ENCODE results near the gene GSTCD. TPM values are rescaled to one million over a fixed set of nuclear protein-coding genes. Genes with fewer than 3 reads are reported as not detected.
"Not testable (repeated sequence)": the region's sequence is repeated elsewhere in the genome, so short reads cannot be mapped to it uniquely, and the experiment has no call there.

The GSTCD gene
- total RNA-seq, 2 experiments from 2014 or later = 16.2 to 17.5 TPM

- Mint-ChIP-seq H3K4me1 (ENCODE audit: low read depth) (peaks cover 3% of the 10 kb centered on the region), H3K27me3 (no peaks in the 10 kb centered on the region), H3K36me3 (ENCODE audit: low read depth) (no peaks in the 10 kb centered on the region), H3K4me3 (no peak overlapping the region), H3K27ac (no peak overlapping the region), H3K9me3 (no peaks in the 10 kb centered on the region)
- ATAC-seq = no peak
- DNase-seq = no peak
- intact Hi-C loops (cut with micrococcal nuclease) = no loop called here
- TF ChIP-seq, protein P1, sequence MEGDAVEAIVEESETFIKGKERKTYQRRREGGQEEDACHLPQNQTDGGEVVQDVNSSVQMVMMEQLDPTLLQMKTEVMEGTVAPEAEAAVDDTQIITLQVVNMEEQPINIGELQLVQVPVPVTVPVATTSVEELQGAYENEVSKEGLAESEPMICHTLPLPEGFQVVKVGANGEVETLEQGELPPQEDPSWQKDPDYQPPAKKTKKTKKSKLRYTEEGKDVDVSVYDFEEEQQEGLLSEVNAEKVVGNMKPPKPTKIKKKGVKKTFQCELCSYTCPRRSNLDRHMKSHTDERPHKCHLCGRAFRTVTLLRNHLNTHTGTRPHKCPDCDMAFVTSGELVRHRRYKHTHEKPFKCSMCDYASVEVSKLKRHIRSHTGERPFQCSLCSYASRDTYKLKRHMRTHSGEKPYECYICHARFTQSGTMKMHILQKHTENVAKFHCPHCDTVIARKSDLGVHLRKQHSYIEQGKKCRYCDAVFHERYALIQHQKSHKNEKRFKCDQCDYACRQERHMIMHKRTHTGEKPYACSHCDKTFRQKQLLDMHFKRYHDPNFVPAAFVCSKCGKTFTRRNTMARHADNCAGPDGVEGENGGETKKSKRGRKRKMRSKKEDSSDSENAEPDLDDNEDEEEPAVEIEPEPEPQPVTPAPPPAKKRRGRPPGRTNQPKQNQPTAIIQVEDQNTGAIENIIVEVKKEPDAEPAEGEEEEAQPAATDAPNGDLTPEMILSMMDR (IDR thresholded peaks at IDR 0.05) = no peak
- POLR2A ChIA-PET = no interaction called here
- CTCF ChIA-PET = interaction anchor here (1.3 to 1.7 kb wide), 3 partner anchors 10 to 193 kb away, joined by 3 to 10 read pairs (median 4); no protein-coding TSS in a partner anchor
Measured at GRCh38 chr4:105714071-105714521, 5.5 kb downstream of the GSTCD start.

GRCh38 chr4:105714932-105715331 is 6.3 kb downstream of the GSTCD start:
- POLR2A ChIA-PET = no interaction called here
- H3K4me3 Mint-ChIP-seq = no peak overlapping the region
- CTCF ChIA-PET = interaction anchor here (0.7 to 1.7 kb wide), 6 partner anchors 10 to 489 kb away, joined by 3 to 12 read pairs (median 4); partner anchors contain the start of gene PPA2

GRCh38 chr4:105715692-105716278 is 7.2 kb downstream of the GSTCD start:
- H3K9me3 Mint-ChIP-seq = no peaks in the 10 kb centered on the region
- TF ChIP-seq, protein P1 (IDR thresholded peaks at IDR 0.05) = peak; percentile 58
- DNase-seq = no peak
- CTCF ChIA-PET = interaction anchor here (0.7 to 1.7 kb wide), 6 partner anchors 11 to 488 kb away, joined by 3 to 12 read pairs (median 4); partner anchors contain the start of gene PPA2
- no peaks in the 10 kb centered on the region for H3K4me1 Mint-ChIP-seq (ENCODE audit: low read depth)
- H3K4me3 Mint-ChIP-seq = no peak overlapping the region
- intact Hi-C loops (cut with micrococcal nuclease) = no loop called here
- H3K27ac Mint-ChIP-seq = no peak overlapping the region
- POLR2A ChIA-PET = no interaction called here
- peaks cover 4% of the 10 kb centered on the region for H3K36me3 Mint-ChIP-seq (ENCODE audit: low read depth)
- ATAC-seq = no peak
- no peaks in the 10 kb centered on the region for H3K27me3 Mint-ChIP-seq

More at GRCh38 chr4:105714932-105715331, 6.3 kb downstream of the GSTCD start:
- intact Hi-C loops (cut with micrococcal nuclease) = no loop called here
- Mint-ChIP-seq H3K27me3 (no peaks in the 10 kb centered on the region), H3K36me3 (ENCODE audit: low read depth) (peaks cover under 1% of the 10 kb centered on the region), H3K27ac (no peak overlapping the region), H3K4me1 (ENCODE audit: low read depth) (no peaks in the 10 kb centered on the region), H3K9me3 (no peaks in the 10 kb centered on the region)
- DNase-seq = no peak
- TF ChIP-seq, protein P1 (IDR thresholded peaks at IDR 0.05) = no peak
- no peak for ATAC-seq

- no peak for ATAC-seq
- TF ChIP-seq, protein P1 (IDR thresholded peaks at IDR 0.05) = no peak
- Mint-ChIP-seq H3K4me3 (no peak overlapping the region), H3K36me3 (ENCODE audit: low read depth) (peaks cover 5% of the 10 kb centered on the region), H3K4me1 (ENCODE audit: low read depth) (no peaks in the 10 kb centered on the region), H3K27me3 (no peaks in the 10 kb centered on the region), H3K27ac (no peak overlapping the region), H3K9me3 (no peaks in the 10 kb centered on the region)
- ChIA-PET CTCF (interaction anchor here (1.2 kb wide), 1 partner anchor 245 kb away, joined by 3 read pairs; the partner anchor contains the start of gene PPA2), POLR2A (no interaction called here)
- DNase-seq = no peak
- intact Hi-C loops (cut with micrococcal nuclease) = no loop called here
Measured at GRCh38 chr4:105719204-105719603, 10.6 kb downstream of the GSTCD start.

GRCh38 chr4:105725623-105726022 is 17.0 kb downstream of the GSTCD start:
- TF ChIP-seq, protein P1 (IDR thresholded peaks at IDR 0.05) = no peak
- no peaks in the 10 kb centered on the region for H3K9me3 Mint-ChIP-seq
- intact Hi-C loops (cut with micrococcal nuclease) = no loop called here

DNA sequence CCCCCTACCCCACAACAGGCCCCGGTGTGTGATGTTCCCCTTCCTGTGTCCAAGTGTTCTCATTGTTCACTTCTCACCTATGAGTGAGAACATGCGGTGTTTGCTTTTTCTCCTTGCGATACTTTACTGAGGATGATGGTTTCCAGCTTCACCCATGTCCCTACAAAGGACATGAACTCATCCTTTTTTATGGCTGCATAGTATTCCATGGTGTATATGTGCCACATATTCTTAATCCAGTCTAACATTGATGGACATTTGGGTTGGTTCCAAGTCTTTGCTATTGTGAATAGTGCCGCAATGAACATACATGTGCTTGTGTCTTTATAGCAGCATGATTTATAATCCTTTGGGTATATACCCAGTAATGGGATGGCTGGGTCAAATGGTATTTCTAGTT is 21.3 kb downstream of the GSTCD start:
- H3K4me1 Mint-ChIP-seq (ENCODE audit: low read depth); H3K27ac Mint-ChIP-seq; intact Hi-C loops (cut with micrococcal nuclease); CTCF ChIA-PET; H3K27me3 Mint-ChIP-seq; ATAC-seq; H3K4me3 Mint-ChIP-seq; POLR2A ChIA-PET; DNase-seq: not testable (repeated sequence)
- Mint-ChIP-seq H3K9me3 (peaks cover 12% of the 10 kb centered on the region), H3K36me3 (ENCODE audit: low read depth) (peaks cover 54% of the 10 kb centered on the region)

More at GRCh38 chr4:105725623-105726022, 17.0 kb downstream of the GSTCD start:
- ChIA-PET CTCF (no interaction called here), POLR2A (no interaction called here)
- ATAC-seq = no peak
- no peak overlapping the region for H3K4me3 Mint-ChIP-seq
- no peak overlapping the region for H3K27ac Mint-ChIP-seq
- no peaks in the 10 kb centered on the region for H3K4me1 Mint-ChIP-seq (ENCODE audit: low read depth)
- no peak for DNase-seq
- H3K36me3 Mint-ChIP-seq (ENCODE audit: low read depth) = peaks cover 22% of the 10 kb centered on the region
- no peaks in the 10 kb centered on the region for H3K27me3 Mint-ChIP-seq

DNA sequence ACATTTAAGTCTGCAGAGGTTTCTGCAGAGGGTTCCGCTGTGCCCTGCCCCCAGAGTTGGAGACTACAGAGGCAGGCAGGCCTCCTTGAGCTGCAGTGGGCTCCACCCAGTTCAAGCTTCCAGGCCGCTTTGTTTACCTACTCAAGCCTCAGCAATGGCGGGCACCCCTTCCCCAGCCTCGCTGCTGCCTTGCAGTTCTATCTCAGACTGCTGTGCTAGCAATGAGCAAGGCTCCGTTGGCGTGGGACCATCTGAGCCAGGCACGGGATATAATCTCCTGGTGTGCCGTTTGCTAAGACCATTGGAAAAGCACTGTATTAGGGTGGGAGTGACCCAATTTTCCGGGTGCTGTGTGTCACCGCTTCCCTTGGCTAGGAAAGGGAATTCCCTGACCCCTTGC is 26.6 kb downstream of the GSTCD start:
- POLR2A ChIA-PET; ATAC-seq; DNase-seq; H3K27me3 Mint-ChIP-seq; H3K4me3 Mint-ChIP-seq; CTCF ChIA-PET; H3K27ac Mint-ChIP-seq; intact Hi-C loops (cut with micrococcal nuclease); H3K4me1 Mint-ChIP-seq (ENCODE audit: low read depth): not testable (repeated sequence)
- Mint-ChIP-seq H3K36me3 (ENCODE audit: low read depth) (peaks cover 83% of the 10 kb centered on the region), H3K9me3 (peaks cover 29% of the 10 kb centered on the region)
